ENCODE data around the gene TNKS2.

Gene TNKS2

DNA sequence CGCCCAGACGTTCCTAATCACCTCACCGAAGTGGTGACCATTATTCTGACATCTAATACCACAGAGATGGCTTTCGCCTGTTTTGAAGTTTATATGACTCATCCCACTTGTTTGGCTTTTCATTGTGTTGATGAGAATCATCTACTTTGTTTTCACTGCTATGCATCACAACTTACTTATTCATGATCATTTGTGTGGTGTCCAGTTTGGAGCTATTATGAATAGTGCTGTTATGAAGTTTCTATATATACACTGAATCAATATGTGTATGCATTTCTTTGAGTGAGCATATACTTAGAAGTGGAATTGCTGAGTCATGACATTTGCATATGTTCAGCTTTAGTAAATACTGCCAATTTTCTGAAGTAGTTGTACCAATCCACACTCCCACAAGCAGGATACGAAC lies 38.6 kb upstream of the TNKS2 start:
- H3K4me2 ChIP-seq (ENCODE audit: low read length, poor library complexity, severe bottlenecking), result no peak overlapping the region
- H3K9me3 ChIP-seq (ENCODE audit: control insufficient read depth, low read length), result no peaks in the 10 kb centered on the region
- no peak overlapping the region for H3K18ac ChIP-seq (ENCODE audit: low read depth in 1 of 2, low read length in 2 of 2)
- H2AK5ac ChIP-seq (ENCODE audit: low read length, severe bottlenecking), result no peak overlapping the region
- no peak overlapping the region for H4K8ac ChIP-seq (ENCODE audit: low read length)
- no peak overlapping the region for H2BK15ac ChIP-seq (ENCODE audit: low read depth, poor library complexity, severe bottlenecking)
- WGBS, result 27% methylated on average over 3 of the region's 5 CpGs
- H2BK120ac ChIP-seq (ENCODE audit: low read depth, low read length), result no peak overlapping the region
- no peak overlapping the region for H3K9ac ChIP-seq (ENCODE audit: low read length)
- H3K36me3 ChIP-seq (ENCODE audit: control insufficient read depth in 1 of 2, insufficient read depth in 2 of 2, low read depth in 1 of 2, low read length in 2 of 2), result no peaks in the 10 kb centered on the region
- H3K14ac ChIP-seq (ENCODE audit: low read length in 2 of 2), result no peak overlapping the region
- H3K79me1 ChIP-seq (replicated peaks; ENCODE audit: low read length, poor library complexity, severe bottlenecking), result no peaks in the 10 kb centered on the region
- no peak overlapping the region for H2AFZ ChIP-seq (ENCODE audit: low read depth, low read length)
- no peak overlapping the region for H2BK5ac ChIP-seq (ENCODE audit: low read depth, low read length, poor library complexity, severe bottlenecking)
- no peak overlapping the region for H3K4me3 ChIP-seq (ENCODE audit: insufficient read depth in 1 of 2, low read depth in 1 of 2, low read length in 2 of 2)
- no peaks in the 10 kb centered on the region for H3K4me1 ChIP-seq (ENCODE audit: control insufficient read depth, insufficient read depth, low read depth, low read length)
- H3K27me3 ChIP-seq (ENCODE audit: control insufficient read depth in 1 of 2, insufficient read depth in 1 of 2, low read length in 2 of 2), result peaks cover 0 to 13% of the 10 kb centered on the region in 2 experiments
- no peak overlapping the region for H4K91ac ChIP-seq (ENCODE audit: low read length)
- no peak overlapping the region for H3K4ac ChIP-seq (ENCODE audit: low read depth in 1 of 2, low read length in 2 of 2)
- H2BK12ac ChIP-seq (ENCODE audit: low read length in 2 of 2), result no peak overlapping the region
- no peak overlapping the region for H3K27ac ChIP-seq (ENCODE audit: low read length, poor library complexity, severe bottlenecking)
- peak; percentile 65 for DNase-seq
- no peak overlapping the region for H3K23ac ChIP-seq (ENCODE audit: low read length in 2 of 2)

GRCh38 chr10:91761721-91762120 lies 36.5 kb upstream of the TNKS2 start:
- Histone ChIP-seq H3K23ac (ENCODE audit: low read length in 2 of 2) (no peak overlapping the region), H3K4me2 (ENCODE audit: low read length, poor library complexity, severe bottlenecking) (no peak overlapping the region), H3K79me1 (replicated peaks; ENCODE audit: low read length, poor library complexity, severe bottlenecking) (no peaks in the 10 kb centered on the region), H3K36me3 (ENCODE audit: control insufficient read depth in 1 of 2, insufficient read depth in 2 of 2, low read depth in 1 of 2, low read length in 2 of 2) (no peaks in the 10 kb centered on the region), H3K9me3 (ENCODE audit: control insufficient read depth, low read length) (no peaks in the 10 kb centered on the region), H4K8ac (ENCODE audit: low read length) (no peak overlapping the region), H2BK5ac (ENCODE audit: low read depth, low read length, poor library complexity, severe bottlenecking) (no peak overlapping the region), H3K14ac (ENCODE audit: low read length in 2 of 2) (no peak overlapping the region), H2AK5ac (ENCODE audit: low read length, severe bottlenecking) (no peak overlapping the region), H3K27me3 (ENCODE audit: control insufficient read depth in 1 of 2, insufficient read depth in 1 of 2, low read length in 2 of 2) (peaks cover 0 to 13% of the 10 kb centered on the region in 2 experiments), H2BK12ac (ENCODE audit: low read length in 2 of 2) (no peak overlapping the region), H3K9ac (ENCODE audit: low read length) (no peak overlapping the region), H3K4ac (ENCODE audit: low read depth in 1 of 2, low read length in 2 of 2) (no peak overlapping the region), H3K18ac (ENCODE audit: low read depth in 1 of 2, low read length in 2 of 2) (no peak overlapping the region), H3K4me3 (ENCODE audit: insufficient read depth in 1 of 2, low read depth in 1 of 2, low read length in 2 of 2) (no peak overlapping the region), H3K4me1 (ENCODE audit: control insufficient read depth, insufficient read depth, low read depth, low read length) (no peaks in the 10 kb centered on the region), H4K91ac (ENCODE audit: low read length) (no peak overlapping the region), H2BK15ac (ENCODE audit: low read depth, poor library complexity, severe bottlenecking) (no peak overlapping the region), H2BK120ac (ENCODE audit: low read depth, low read length) (no peak overlapping the region), H2AFZ (ENCODE audit: low read depth, low read length) (no peak overlapping the region), H3K27ac (ENCODE audit: low read length, poor library complexity, severe bottlenecking) (no peak overlapping the region)
- no CpG with 5 or more reads among the region's 1 CpG for WGBS
- DNase-seq, result no peak

DNA sequence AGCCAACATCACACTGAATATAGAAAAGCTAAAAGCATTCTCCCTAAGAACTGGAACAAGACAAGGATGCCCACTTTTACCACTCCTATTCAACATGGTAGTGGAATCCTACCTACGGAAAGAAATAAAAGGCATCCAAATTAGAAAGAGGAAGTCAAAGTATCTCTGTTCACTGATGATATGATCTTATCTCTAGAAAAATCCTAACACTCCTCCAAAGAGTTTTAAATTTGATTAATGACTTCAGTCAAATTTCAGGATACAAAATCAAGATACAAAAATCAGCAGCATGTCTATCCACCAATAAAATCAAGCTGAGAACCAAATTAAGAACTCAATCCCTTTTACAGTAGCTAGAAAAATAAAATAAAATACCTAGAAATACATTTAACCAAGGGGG lies 35.3 kb upstream of the TNKS2 start:
- no peak overlapping the region for H3K14ac ChIP-seq (ENCODE audit: low read length in 2 of 2)

GRCh38 chr10:91766676-91767075 lies 31.6 kb upstream of the TNKS2 start:
- Histone ChIP-seq H3K18ac (ENCODE audit: low read depth in 1 of 2, low read length in 2 of 2) (no peak overlapping the region), H3K9ac (ENCODE audit: low read length) (no peak overlapping the region), H3K4me1 (ENCODE audit: control insufficient read depth, insufficient read depth, low read depth, low read length) (no peaks in the 10 kb centered on the region), H3K14ac (ENCODE audit: low read length in 2 of 2) (no peak overlapping the region), H3K27me3 (ENCODE audit: control insufficient read depth in 1 of 2, insufficient read depth in 1 of 2, low read length in 2 of 2) (peaks cover 0 to 4% of the 10 kb centered on the region in 2 experiments), H3K4ac (ENCODE audit: low read depth in 1 of 2, low read length in 2 of 2) (no peak overlapping the region), H3K36me3 (ENCODE audit: control insufficient read depth in 1 of 2, insufficient read depth in 2 of 2, low read depth in 1 of 2, low read length in 2 of 2) (no peaks in the 10 kb centered on the region), H3K9me3 (ENCODE audit: control insufficient read depth, low read length) (no peaks in the 10 kb centered on the region), H3K79me1 (replicated peaks; ENCODE audit: low read length, poor library complexity, severe bottlenecking) (no peaks in the 10 kb centered on the region), H2AK5ac (ENCODE audit: low read length, severe bottlenecking) (no peak overlapping the region), H2BK5ac (ENCODE audit: low read depth, low read length, poor library complexity, severe bottlenecking) (no peak overlapping the region), H2BK15ac (ENCODE audit: low read depth, poor library complexity, severe bottlenecking) (no peak overlapping the region), H2BK120ac (ENCODE audit: low read depth, low read length) (no peak overlapping the region), H3K4me2 (ENCODE audit: low read length, poor library complexity, severe bottlenecking) (no peak overlapping the region), H4K8ac (ENCODE audit: low read length) (no peak overlapping the region), H3K27ac (ENCODE audit: low read length, poor library complexity, severe bottlenecking) (no peak overlapping the region), H4K91ac (ENCODE audit: low read length) (no peak overlapping the region), H3K4me3 (ENCODE audit: insufficient read depth in 1 of 2, low read depth in 1 of 2, low read length in 2 of 2) (no peak overlapping the region), H2BK12ac (ENCODE audit: low read length in 2 of 2) (no peak overlapping the region), H2AFZ (ENCODE audit: low read depth, low read length) (no peak overlapping the region), H3K23ac (ENCODE audit: low read length in 2 of 2) (no peak overlapping the region)
- WGBS, result 89% methylated on average over 7 of the region's 7 CpGs
- no peak for DNase-seq

More for the DNA sequence above, 35.3 kb upstream of the TNKS2 start:
- no peaks in the 10 kb centered on the region for H3K36me3 ChIP-seq (ENCODE audit: control insufficient read depth in 1 of 2, insufficient read depth in 2 of 2, low read depth in 1 of 2, low read length in 2 of 2)
- H2BK5ac ChIP-seq (ENCODE audit: low read depth, low read length, poor library complexity, severe bottlenecking), result no peak overlapping the region
- no peak overlapping the region for H3K4ac ChIP-seq (ENCODE audit: low read depth in 1 of 2, low read length in 2 of 2)
- no CpG with 5 or more reads among the region's 1 CpG for WGBS
- no peak overlapping the region for H2BK120ac ChIP-seq (ENCODE audit: low read depth, low read length)
- no peaks in the 10 kb centered on the region for H3K9me3 ChIP-seq (ENCODE audit: control insufficient read depth, low read length)
- H2AK5ac ChIP-seq (ENCODE audit: low read length, severe bottlenecking), result no peak overlapping the region
- H3K9ac ChIP-seq (ENCODE audit: low read length), result no peak overlapping the region
- H3K18ac ChIP-seq (ENCODE audit: low read depth in 1 of 2, low read length in 2 of 2), result no peak overlapping the region
- DNase-seq, result no peak
- H2BK15ac ChIP-seq (ENCODE audit: low read depth, poor library complexity, severe bottlenecking), result no peak overlapping the region
- H3K27ac ChIP-seq (ENCODE audit: low read length, poor library complexity, severe bottlenecking), result no peak overlapping the region
- no peak overlapping the region for H2BK12ac ChIP-seq (ENCODE audit: low read length in 2 of 2)
- H4K91ac ChIP-seq (ENCODE audit: low read length), result no peak overlapping the region
- H2AFZ ChIP-seq (ENCODE audit: low read depth, low read length), result no peak overlapping the region
- no peak overlapping the region for H4K8ac ChIP-seq (ENCODE audit: low read length)
- no peaks in the 10 kb centered on the region for H3K4me1 ChIP-seq (ENCODE audit: control insufficient read depth, insufficient read depth, low read depth, low read length)
- H3K4me2 ChIP-seq (ENCODE audit: low read length, poor library complexity, severe bottlenecking), result no peak overlapping the region
- peaks cover 0 to 4% of the 10 kb centered on the region in 2 experiments for H3K27me3 ChIP-seq (ENCODE audit: control insufficient read depth in 1 of 2, insufficient read depth in 1 of 2, low read length in 2 of 2)
- no peak overlapping the region for H3K4me3 ChIP-seq (ENCODE audit: insufficient read depth in 1 of 2, low read depth in 1 of 2, low read length in 2 of 2)
- no peak overlapping the region for H3K23ac ChIP-seq (ENCODE audit: low read length in 2 of 2)
- H3K79me1 ChIP-seq (replicated peaks; ENCODE audit: low read length, poor library complexity, severe bottlenecking), result no peaks in the 10 kb centered on the region

All from mesenchymal stem cell (in vitro differentiated cells and primary cell).